A204.1 (cell line): ENCODE data around the gene BCL11A.

Source experiments
- FAIRE-seq: peaks from 2 replicates; lab custom pipeline; 2012; peaks lifted over from hg19 to GRCh38; lab: Jason Lieb, UNC

The BCL11A gene

DNA sequence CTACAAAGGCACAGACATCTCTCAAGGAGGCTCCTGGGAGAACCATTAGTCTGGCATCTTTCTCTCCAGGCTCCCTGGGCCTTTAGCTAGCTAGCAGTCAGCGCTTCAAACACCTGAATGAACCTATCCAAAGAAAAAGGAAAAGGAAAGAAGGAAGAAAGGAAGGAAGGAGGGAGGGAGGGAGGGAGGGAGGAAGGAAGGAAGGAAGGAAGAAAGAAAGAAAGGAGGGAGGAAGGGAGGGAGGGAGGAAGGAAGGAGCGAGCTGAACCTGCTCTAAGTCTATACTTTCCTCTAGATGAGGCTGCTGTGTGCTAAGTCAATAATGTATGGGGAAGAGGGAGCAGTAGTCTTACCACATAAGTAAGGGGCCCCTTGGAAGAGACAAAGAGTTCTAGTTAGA, 5.1 kb upstream of the BCL11A start:
- FAIRE-seq = no peak

DNA sequence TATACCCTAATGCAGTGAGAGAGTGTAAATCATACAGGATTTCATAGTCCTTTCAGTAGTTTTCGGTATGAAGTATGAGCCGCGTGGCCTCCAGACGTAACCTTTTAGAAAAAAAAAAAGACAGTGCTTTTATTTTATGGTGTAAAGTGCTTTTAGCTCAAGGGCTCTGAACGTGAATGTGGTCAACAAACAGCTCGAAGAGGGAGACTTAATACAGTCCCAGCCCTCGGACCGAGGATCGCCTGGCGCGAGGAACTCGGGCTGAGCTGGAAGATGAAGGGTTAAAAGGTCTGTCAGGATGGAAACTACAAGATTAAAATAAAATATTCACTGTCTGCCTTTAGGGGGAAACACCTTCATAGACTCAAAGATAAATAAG, 4.0 kb upstream of the BCL11A start:
- FAIRE-seq = no peak

DNA sequence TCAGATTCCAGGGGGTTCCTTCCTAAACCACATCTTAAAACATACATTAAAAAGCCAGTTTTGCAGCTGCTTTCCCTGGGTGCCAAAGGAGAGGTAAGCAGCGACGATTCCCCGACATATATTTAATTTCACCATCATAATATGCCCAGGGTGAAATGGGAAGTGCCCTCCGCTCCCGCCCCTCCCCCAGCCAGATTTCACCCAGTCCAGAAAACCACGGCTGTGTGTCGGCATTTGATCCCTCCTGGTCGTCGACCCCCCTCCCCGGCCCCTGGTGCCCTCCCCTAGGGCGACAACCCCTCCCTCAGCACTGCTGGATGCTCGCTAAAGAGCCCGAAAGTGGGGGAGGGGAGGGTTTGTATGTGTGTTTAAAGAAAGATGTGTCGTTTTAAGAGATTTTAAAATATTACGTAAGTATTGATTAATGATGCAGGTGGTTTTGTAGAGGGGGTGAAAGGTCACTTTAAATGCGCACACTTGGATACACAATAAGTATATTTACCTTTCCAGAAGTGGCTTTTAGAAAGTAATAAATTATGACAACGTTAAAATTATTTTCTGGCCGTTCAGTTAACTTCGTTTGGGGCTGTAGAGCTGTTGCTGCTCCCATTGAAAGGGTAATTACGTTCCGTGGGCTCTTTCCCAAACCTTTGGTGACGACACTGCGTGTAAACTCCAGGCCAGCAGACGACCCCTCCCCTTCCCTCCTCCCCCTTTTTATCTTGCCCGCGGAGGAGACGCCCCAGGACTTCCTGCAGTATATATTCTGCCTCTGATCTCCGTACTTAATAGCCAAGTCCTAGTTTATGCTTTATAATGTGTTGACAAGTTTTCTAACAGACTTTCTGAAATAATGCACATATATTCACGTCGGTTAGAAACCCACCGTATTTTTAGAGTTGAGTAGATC, 3.4 kb upstream of the BCL11A start:
- no peak for FAIRE-seq

DNA sequence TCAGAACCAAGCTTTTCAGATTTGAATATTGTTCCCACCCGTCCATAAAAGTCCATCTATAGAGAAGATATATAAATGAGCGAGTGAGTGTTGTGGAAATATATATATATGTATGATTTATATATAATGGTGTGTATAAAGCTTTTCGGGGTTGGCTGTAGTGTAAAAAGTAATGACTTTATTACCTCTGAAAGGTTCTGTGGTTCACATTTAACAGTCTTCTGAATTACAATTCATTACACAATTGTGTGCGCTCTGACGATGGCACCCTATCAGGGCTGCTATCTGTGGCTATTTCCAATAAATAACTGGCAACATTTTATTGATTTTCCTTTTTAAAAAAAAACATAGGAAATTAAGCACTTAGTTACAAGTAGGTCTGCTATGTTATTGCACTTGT, 2.7 kb upstream of the BCL11A start:
- no peak for FAIRE-seq

DNA sequence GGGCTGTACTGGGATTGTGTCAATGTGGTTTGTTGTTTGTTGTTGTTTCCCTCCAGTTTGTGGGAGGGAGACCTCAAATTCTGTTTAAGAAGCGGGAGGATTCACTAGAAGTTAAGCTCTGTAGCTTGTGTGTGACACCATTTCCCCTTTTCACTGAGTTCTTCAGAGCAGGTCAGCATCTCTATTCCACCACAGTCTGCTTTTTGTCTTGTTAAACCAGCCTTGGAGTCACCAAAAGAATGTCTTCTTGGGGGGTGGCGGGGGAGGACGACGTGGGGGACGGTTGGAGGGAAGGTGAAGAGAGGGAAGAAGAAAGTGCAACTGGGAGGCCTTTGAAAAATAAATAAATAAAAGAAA, 2.3 kb upstream of the BCL11A start:
- no peak for FAIRE-seq

DNA sequence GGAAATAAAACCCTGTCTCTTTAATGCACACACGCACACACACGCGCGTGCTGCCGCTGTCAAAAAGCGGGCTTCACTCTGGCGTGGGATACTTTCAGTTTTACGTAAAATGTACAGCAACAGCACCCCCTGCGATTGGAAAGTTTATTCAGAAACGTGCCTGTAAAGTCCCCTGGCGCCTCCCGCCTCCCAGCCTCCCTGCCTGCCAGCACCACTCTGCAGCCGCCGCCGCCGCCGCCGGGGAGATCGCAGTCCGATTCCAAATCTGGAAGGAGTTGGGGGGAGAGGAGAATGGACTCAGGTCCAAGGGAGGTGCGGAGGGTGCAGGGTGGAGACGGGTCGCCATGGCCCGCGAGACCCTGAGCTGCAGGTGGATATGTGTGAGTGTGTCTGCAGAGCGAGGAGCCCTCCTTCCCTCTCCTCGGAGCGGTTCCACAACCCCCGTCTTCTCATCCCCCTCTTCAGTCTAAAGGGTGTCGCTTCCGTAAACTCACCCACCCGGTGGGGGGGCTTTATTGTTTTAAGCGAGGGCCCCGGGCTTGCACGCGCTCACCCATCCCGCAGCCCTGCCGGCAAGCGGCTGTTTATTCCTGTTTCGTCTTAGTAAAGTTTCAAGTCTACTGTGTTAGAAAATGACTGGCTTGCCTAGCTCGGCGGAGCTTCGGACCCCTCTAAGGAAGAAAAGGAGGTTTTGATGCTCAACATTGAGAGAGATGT, 1.8 kb upstream of the BCL11A start:
- FAIRE-seq = no peak

DNA sequence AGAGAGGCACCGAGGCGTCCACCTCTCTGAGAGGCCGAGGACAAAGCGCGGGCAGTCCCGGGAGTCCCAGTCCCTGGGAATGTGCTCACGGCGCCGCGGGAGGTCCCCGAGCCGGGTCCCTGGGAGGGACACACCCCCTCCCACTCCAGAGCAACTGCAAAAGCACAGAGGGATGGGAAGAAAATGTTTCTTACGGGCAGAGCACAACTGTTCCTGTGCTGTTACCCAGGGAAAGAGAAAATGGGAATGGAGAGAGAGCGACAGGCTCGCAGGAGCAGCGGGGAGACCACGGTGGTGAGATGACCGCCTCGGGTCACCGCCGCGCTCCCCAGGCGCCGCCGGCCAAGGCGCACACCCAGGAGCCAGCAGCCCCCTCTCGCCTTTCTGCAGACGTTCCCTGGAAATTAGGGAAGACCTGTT, 1.2 kb upstream of the BCL11A start:
- no peak for FAIRE-seq

DNA sequence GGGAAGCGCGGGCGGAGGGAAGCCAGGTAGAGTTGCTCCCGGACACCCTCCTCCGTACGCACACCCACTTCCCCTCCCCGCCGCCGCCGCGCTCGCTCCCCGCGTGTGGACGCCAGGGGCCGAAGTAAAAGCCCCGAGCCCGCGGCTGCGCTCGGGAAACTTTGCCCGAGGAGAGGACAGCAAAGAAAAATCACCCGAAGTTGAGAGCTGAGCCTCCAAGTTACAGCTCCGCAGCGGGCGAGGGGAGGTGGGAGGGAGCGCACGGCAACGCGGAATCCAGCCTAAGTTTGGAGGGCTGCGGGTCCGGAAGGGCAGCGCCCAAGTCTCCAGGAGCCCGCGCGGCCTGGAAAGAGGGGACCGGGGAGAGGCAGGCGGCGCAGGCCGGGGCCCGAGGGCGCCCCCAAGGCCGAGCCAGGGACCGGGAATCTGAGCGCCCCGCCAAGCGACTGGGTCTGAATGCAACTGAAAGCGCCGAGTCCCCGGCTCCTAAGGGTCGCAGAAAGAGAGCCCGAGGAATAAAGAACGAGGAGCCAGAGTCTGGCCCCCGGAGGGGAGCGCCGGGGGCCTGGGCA, 706 bp upstream of the BCL11A start:
- FAIRE-seq = no peak

DNA sequence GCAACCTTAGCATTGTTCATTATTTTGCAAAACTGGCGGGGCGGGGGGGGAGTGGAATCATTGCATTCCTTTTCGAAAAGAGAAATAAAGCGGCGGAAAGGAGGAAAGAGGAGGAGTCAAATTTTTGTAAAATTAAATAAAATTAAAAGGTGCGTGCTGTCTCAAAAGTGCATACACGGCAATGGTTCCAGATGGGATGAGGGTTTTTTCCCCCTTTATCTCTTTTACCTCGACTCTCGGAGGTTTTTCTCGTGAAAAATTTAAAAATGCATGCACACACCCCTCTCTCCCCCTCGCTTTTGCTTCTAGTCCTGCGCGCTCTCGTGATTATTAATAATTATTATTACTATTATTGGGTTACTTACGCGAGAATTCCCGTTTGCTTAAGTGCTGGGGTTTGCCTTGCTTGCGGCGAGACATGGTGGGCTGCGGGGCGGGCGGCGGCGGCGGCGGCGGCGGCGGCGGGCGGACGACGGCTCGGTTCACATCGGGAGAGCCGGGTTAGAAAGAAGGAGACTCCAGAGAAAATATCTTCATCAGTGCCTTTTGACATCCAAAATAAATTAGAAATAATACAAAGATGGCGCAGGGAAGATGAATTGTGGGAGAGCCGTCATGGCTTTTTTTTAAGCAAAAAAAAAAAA, 481 bp downstream of the BCL11A start:
- FAIRE-seq = no peak

DNA sequence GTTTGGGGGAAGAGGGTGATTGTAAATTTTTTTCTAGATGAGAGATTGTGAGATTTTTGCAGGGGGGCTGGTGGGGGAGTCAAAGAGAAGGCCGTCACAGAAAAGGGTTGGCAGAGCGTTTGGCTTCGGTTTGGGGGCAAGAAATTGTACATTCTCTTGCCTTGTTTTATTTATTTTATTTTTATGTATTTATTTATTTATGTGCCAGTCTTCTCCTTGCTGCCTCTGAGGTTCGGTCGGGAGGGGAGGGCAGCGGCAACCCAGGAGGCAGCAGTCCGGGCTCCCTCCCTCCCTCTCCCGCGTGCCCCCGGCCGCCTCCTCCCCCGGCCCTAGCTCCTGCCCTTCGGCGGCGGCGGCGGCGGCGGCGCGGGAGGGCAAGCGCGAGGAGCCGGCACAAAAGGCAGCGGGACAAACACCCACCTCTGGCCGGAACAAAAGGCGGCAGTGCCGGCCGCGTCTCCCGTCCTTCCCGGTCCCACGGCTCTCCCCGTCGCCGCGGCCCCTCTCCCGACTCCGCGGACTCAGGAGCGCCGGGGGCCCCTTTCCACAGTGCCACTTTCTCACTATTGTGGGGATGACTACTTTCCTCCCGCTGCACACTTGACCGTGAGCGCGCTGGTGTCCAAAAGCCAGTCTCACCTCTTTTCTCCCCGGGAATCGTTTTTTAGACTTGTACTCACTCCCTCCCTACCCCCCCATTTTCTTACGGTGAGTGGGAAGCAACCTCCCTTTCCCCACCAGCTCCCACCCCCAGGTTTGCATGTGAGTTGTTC, 1.2 kb downstream of the BCL11A start:
- FAIRE-seq = no peak

DNA sequence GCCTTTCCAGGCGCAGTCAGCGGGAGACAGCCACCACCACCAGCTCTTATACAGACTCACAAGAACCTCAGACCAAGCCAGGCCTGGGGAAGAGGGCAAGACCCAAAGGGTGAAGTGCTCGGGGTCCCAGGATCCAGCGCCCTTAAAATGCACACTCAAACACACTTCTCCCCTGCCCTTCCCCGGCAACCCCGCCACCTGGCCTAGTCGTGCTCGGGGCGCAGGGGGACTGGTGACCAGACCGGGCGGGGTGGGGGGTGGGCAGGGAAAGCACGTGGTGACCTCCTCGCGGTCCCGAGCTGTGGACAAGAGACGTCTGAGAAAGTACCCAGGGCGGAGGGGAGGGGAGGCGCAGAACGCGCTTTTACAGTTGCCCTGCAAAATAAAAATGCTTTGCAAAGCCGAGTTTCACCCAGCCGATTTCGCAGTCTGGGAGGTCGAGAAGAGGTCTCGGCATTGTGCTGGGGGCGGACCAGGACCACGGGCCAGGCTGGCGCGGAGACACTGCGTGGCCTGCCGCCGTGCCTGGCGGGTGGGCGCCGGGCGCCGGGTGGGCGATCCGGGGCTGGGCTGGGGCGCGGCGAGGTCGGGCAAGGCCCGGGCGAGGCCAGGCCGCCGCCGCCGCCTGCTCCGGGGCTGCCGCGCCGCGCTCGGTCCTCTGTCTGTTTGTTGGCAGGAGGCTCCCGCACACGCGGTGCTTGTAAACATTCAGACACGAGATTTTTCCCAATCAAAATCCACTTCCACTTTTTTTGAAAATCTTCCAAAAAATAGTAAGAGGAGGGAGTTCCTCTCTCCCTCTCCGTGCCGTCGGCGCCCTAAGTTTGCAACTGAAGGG, 2.0 kb downstream of the BCL11A start:
- no peak for FAIRE-seq

DNA sequence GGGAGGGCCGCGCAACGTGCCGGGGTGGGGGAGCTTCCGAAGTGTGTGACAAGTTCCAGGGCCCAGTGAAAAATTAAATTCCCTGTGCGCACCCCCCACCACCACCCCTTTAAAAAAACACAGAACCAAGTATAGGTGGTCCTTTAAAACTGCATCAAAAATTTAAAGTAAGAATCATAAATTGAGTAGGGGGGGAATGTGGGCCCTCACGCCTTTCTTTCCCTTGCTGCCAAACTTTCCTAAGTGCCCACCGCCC, 2.5 kb downstream of the BCL11A start:
- FAIRE-seq = no peak

DNA sequence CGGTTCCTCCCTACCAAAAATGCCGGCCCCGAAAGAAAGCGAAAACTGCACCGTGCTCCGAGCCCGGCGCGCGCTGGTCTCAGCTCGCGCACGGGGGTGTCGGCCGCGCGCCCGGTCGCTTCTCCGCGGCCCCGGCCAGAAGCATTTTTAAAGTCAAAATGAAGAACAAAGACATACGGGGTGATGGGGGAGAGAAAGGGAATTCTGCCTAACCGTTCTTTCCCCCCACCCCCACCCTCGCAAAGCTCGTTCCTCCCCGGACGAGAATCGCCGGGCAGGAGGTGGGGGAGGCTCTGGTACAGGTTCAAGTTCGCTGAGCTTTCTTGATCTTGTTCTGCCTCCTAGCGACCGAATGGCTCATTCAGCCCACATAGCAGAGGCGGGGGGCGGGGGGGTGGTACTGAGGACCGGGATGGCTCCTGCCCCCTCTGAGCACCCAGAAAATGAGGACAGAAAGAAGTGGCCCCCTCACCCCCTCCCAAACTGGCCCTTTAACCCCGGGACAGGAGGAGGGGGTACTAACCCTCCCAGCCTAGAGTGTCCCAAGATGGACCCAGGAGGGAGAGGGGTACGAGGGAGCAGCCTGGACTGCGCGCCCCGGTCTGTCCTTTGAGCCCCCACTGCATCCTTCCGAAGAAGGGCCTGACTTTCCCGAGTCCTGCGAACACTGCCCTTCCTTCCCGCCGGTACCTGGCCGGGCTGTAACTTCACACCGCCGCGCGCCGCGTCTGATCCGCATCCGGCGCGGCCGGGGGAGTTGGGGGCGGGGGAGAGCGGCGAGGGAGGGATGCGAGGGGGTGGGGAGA, 3.1 kb downstream of the BCL11A start:
- no peak for FAIRE-seq

DNA sequence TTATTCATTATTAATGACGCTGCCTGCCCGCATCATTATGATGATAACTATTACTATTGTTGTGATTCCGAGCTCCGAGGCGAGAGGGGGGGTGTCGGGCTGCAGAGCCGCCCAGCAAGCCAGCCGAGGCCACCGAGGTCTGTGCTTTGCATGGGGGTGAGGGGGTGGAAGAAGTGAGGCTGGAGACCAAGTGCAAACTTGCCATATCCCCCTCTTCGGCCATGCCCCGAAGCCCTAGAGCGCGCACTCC, 3.6 kb downstream of the BCL11A start:
- FAIRE-seq = no peak

DNA sequence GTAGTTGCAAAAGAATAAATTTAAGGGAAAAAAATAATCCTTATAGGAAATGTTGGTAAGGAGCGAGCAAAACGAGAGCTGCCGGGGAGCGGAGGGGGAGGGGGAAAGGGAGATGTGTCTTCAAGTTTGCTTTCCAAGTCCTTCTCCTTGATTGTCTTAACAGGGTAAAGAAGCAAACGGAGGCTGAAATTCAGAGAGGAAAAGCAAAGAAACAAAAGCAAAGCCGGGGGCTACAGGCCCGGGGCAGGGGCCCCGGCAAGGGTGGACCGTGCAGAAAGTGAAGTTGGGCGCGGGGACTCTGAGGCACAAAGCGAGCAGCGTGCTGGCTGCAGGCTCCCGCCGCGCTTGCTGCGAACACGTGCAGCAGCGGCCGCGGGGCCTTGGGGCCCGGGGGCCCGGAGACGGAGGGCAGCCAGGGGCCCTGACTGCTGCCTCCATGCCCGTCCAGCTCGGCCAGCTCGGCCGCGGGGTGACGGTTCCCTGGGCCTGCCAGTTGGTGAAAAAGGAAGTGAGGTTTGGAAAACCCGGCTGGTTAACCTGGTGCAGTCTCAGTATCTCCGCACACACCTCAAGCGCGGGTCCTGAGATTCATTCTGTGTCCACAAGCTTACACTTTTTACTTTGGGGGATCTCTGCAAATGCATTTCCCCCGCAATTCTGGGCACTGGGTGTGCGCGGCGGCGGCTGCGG, 4.1 kb downstream of the BCL11A start:
- no peak for FAIRE-seq

DNA sequence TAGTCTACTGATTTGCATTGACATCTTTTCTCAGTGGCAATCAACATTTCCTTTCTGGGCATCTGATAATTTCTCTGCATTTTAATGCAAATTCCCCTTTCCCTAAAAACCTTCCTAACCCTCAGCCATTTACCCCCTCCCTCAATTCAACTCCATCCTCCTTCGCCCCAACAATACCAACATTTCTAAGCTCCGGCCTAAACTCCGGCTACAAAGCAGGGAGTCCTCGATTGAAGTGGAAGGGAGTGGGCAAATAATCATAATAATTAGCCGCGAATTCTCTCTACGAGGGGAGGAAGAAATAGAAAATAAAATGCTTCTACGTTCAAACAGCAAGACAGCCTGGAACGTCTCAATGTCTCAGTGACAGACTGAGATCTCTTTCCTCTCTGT, 4.6 kb downstream of the BCL11A start:
- no peak for FAIRE-seq

DNA sequence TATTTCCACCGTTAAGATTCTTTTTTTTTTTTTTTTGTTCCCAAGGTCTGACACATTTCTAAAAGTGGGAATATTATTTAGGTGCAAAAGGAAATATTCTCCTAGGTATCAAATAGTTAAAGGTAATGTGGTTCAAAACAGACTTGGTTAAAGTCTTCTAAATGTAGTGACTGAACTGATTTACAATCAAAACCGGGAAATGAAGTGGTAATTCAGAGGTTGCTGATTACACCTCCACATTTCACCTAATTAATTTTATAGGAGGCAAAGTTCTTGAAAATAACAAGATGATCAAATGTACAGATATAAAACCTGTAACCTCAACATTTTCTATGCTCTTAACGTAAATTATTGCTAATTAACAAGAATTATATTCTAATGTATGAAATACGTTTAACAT, 5.1 kb downstream of the BCL11A start:
- FAIRE-seq = no peak

DNA sequence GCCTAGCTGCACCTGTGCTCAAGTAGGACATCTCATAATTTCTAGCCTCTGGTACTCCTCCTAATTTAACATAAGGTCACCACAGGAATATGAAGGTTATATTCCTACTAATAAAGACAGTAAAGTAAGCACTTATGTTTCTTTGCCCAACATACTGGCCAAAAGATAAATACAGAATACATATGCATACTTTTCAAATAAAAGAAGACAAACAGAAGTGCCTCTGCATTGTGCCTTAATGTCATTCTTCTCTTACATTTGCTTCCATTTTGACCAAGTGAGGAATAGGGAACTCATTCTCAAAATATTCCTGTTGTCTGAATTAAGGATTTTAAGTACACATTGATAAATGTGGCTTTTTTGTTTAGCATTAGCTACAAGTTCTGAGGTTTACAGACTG, 5.6 kb downstream of the BCL11A start:
- FAIRE-seq = no peak

DNA sequence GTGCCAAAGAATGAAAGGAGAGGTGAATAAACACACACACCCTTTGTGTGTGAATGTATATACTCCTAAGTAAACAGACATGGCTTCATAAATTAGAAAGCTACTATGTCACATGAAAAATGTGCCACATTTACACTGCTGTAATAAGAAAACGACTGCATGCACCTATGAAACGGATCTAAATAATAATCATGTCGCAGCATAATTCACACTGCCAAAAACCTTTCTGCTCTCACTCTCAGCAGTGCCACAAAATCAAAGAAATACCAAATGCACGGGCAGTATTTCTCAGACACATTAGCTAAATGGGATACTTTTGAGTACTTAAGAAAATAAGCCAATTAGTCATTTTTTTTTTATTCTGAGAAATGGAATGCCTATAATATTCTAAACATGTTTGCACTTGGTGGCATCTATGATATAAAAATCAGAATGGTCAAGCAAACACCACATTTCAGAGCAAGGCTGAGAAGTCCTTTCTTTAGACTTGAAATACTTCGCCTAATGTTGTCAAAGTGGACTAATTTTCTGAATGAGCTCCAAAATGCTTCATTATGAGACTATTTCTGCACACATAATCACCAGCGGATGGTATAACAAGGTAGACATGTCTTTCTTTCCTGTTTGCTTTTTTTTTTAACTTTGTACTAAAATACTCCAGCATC, 6.6 kb downstream of the BCL11A start:
- no peak for FAIRE-seq
